GM12878 (cell line): ENCODE measurements around the gene THSD4. TPM values are rescaled to one million over a fixed set of nuclear protein-coding genes. Genes with fewer than 3 reads are reported as not detected.

ENCODE experiments used
- ATAC-seq: fragments of 200-7000 bp; cut with Tn5 transposase; 3 replicates; pipeline ENCODE4 v1.9.1; 2020; ENCODE audit warnings: mild to moderate bottlenecking, moderate library complexity
- BruUV-seq: library from RNA; stranded (reverse); fragments of 400-500 nt; replicated peaks from 2 replicates; lab custom pipeline; 2021; lab: Mats Ljungman, UMichigan
- CTCF ChIA-PET: fragments of 300-600 bp; sonication (Branson Sonifier 250); formaldehyde crosslinking; extraction: SDS; loops from one replicate; lab custom pipeline; 2021; ENCODE audit warnings: inconsistent platforms; lab: Yijun Ruan, JAX
- POLR2A ChIA-PET: fragments of 350-600 bp; formaldehyde crosslinking; extraction: SDS; loops from one replicate; lab custom pipeline; 2021; ENCODE audit warnings: inconsistent platforms; lab: Charles Lee
- RAD21 ChIA-PET: fragments of 300-600 bp; sonication (Branson Sonifier 250); formaldehyde crosslinking; loops from one replicate; lab custom pipeline; 2023; ENCODE audit warnings: antibody characterized with exemption; ENCODE audit not compliant: unreplicated experiment; lab: Charles Lee
- SMC1A ChIA-PET: fragments of 300-600 bp; sonication (Branson Sonifier 250); formaldehyde crosslinking; loops from one replicate; lab custom pipeline; 2023; ENCODE audit not compliant: unreplicated experiment, uncharacterized antibody; lab: Charles Lee
- DNase-seq: peaks from one replicate; pipeline ENCODE4 v3.0.0-alpha.2; 2011; ENCODE audit warnings: low read depth, low spot score
- FAIRE-seq: peaks from 3 replicates; lab custom pipeline; 2011; peaks lifted over from hg19 to GRCh38; lab: Jason Lieb, UNC
- H2AFZ ChIP-seq: 2 replicates; pipeline ENCODE4 v1.6.0; 2011; ENCODE audit warnings: low read depth, low read length, control low read depth; ENCODE audit not compliant: control insufficient read depth
- H3K27ac ChIP-seq: 2 replicates; pipeline ENCODE4 v1.5.1; 2011; ENCODE audit warnings: control low read depth; ENCODE audit not compliant: control insufficient read depth, insufficient read depth
- H3K27me3 ChIP-seq, 2 experiments: replicated peaks in 1 of 2; 2 replicates each; pipeline versions ENCODE4 v1.6.0 to v1.6.1; 2011; ENCODE audit warnings: low read length in 1 of 2; ENCODE audit not compliant: control insufficient read depth in 2 of 2, insufficient read depth in 2 of 2
- H3K36me3 ChIP-seq, 2 experiments: 2 replicates each; pipeline ENCODE4 v1.5.1; 2011; ENCODE audit warnings: low read length in 1 of 2; ENCODE audit not compliant: control insufficient read depth in 2 of 2, insufficient read depth in 2 of 2
- H3K4me1 ChIP-seq: 2 replicates; pipeline ENCODE4 v1.6.1; 2011; ENCODE audit warnings: mild to moderate bottlenecking, low read length, moderate library complexity, mixed read lengths; ENCODE audit not compliant: control insufficient read depth, insufficient read depth
- H3K4me2 ChIP-seq: 2 replicates; pipeline ENCODE4 v1.6.0; 2011; ENCODE audit warnings: control low read depth; ENCODE audit not compliant: control insufficient read depth, insufficient read depth
- H3K4me3 ChIP-seq: fragments of 200-600 bp; sonication (generic); 2 replicates; pipeline ENCODE4 v1.5.1; 2016
- H3K79me2 ChIP-seq: 2 replicates; pipeline ENCODE4 v1.6.0; 2011; ENCODE audit warnings: low read length; ENCODE audit not compliant: control insufficient read depth, insufficient read depth
- H3K9ac ChIP-seq: 2 replicates; pipeline ENCODE4 v1.8.0; 2011; ENCODE audit warnings: low read length, control low read depth, mixed read lengths; ENCODE audit not compliant: control insufficient read depth, insufficient read depth
- H3K9me3 ChIP-seq: replicated peaks from 3 replicates; pipeline ENCODE4 v1.5.1; 2011; ENCODE audit warnings: mild to moderate bottlenecking, low read length; ENCODE audit not compliant: control insufficient read depth, insufficient read depth
- H4K20me1 ChIP-seq: 2 replicates; pipeline ENCODE4 v1.6.0; 2011; ENCODE audit not compliant: control insufficient read depth, insufficient read depth
- HDAC2 ChIP-seq: fragments of 200-600 bp; sonication (generic); IDR thresholded peaks from 2 replicates; pipeline ENCODE4 v1.6.1; 2017
- PAX8 ChIP-seq: fragments of 450-650 bp; IDR thresholded peaks from 2 replicates; pipeline ENCODE4 v1.6.1; 2017; ENCODE audit warnings: mild to moderate bottlenecking, moderate library complexity
- ZZZ3 ChIP-seq: IDR thresholded peaks from 2 replicates; pipeline ENCODE4 v1.6.1; 2011; ENCODE audit warnings: low read depth; ENCODE audit not compliant: control insufficient read depth, insufficient read length
- WGBS: methylation state at CpG from one replicate; pipeline ENCODE4 v1.1.6; 2016; ENCODE audit warnings: low lambda C conversion rate; ENCODE audit not compliant: insufficient replicate concordance, insufficient coverage; ENCODE audit errors: missing lambda C conversion rate; 5-methylcytosine and 5-hydroxymethylcytosine counted together
- in situ Hi-C: fragments of 300-500 bp; cut with MboI; formaldehyde crosslinking; loops from 9 replicates; pipeline ENCODE4 v1.14.3; 2018; ENCODE audit warnings: mixed read lengths
- intact Hi-C: fragments of 100-400 bp; cut with micrococcal nuclease; formaldehyde crosslinking; loops from one replicate; pipeline ENCODE4 v1.14.2; 2022; ENCODE audit not compliant: unreplicated experiment
- polyA plus RNA-seq, 11 experiments: library from polyadenylated mRNA; depleted of rRNA in 4 of 11; unstranded in 6 of 11; stranded (reverse) in 5 of 11; fragments of >200 nt; fragmentation: Nextera tagmentation in 4 of 11; fragmentation: Illumina TruSeq in 1 of 11; extraction: Ambion mirVana in 4 of 11; extraction: Trizol in 1 of 11; gene quantifications; 1 replicate in 1 of 11; 2 replicates in 10 of 11; pipeline versions ENCODE4 v1.2.1 to v1.2.3, GENCODE V29; 2011 to 2016; ENCODE audit warnings: inconsistent platforms in 2 of 11, missing spikeins in 2 of 11, low read depth in 1 of 11
- total RNA-seq, 4 experiments: library from RNA; depleted of rRNA in 3 of 4; stranded (reverse); fragments of >200 nt in 3 of 4; fragmentation: Illumina TruSeq in 1 of 4; extraction: Trizol in 1 of 4; gene quantifications; 2 replicates each; pipeline versions ENCODE4 v1.2.1 to v1.2.3, GENCODE V29; 2013 to 2021

The THSD4 gene
- total and polyA plus RNA-seq, 10 of the 15 experiments (the other 5 are each of a cell fraction or from before 2014, with no cell fraction given): 0.04 to 0.13 (median 0.05) TPM; not detected in 7

- POLR2A ChIA-PET: no interaction called here
- in situ Hi-C loops: no loop called here
- TF ChIP-seq ZZZ3: no peak
- TF ChIP-seq, all 136 proteins: peak for 0
- no peaks in the 10 kb centered on the region for H3K4me1 ChIP-seq
- 48% methylated on average over 9 of the region's 9 CpGs for WGBS
- 0 out of 4 replicates have a peak, but pooled peaks cover 0 to 1% of the 10 kb centered on the region in 2 experiments for H3K27me3 ChIP-seq
- RAD21 ChIA-PET: no interaction called here
- no TSS peak for BruUV-seq
- ATAC-seq (no peak), DNase-seq (no peak), FAIRE-seq (no peak)
- no peak overlapping the region for H3K27ac ChIP-seq
- no peaks in the 10 kb centered on the region for H3K79me2 ChIP-seq
- H2AFZ ChIP-seq: no peak overlapping the region
- H3K4me3 ChIP-seq: no peak overlapping the region
- SMC1A ChIA-PET: no interaction called here
- no peak overlapping the region for H3K4me2 ChIP-seq
- CTCF ChIA-PET: no interaction called here
- intact Hi-C loops: no loop called here
- H3K9me3 ChIP-seq: no peaks in the 10 kb centered on the region
- no peaks in the 10 kb centered on the region for H3K36me3 ChIP-seq
- H4K20me1 ChIP-seq: no peaks in the 10 kb centered on the region
- no peak overlapping the region for H3K9ac ChIP-seq
These were observed 591.4 kb downstream of the THSD4 start for GRCh38 chr15:71706461-71707229.

GRCh38 chr15:71707230-71708050 lies 592.2 kb downstream of the THSD4 start:
- Histone ChIP-seq H3K79me2 (no peaks in the 10 kb centered on the region), H3K36me3 (no peaks in the 10 kb centered on the region), H3K9ac (no peak overlapping the region), H2AFZ (no peak overlapping the region), H4K20me1 (no peaks in the 10 kb centered on the region), H3K4me3 (no peak overlapping the region), H3K27ac (no peak overlapping the region), H3K27me3 (0 out of 4 replicates have a peak, but pooled peaks cover 0 to 1% of the 10 kb centered on the region in 2 experiments), H3K9me3 (no peaks in the 10 kb centered on the region), H3K4me2 (no peak overlapping the region), H3K4me1 (no peaks in the 10 kb centered on the region)
- no peak for DNase-seq
- intact Hi-C loops: no loop called here
- in situ Hi-C loops: no loop called here
- SMC1A ChIA-PET: interaction anchor here (0.7 kb wide), 1 partner anchor 797 kb away, joined by 3 read pairs; no protein-coding TSS in a partner anchor
- RAD21 ChIA-PET: no interaction called here
- ATAC-seq: no peak
- POLR2A ChIA-PET: no interaction called here
- 54% methylated on average over 5 of the region's 5 CpGs for WGBS
- no TSS peak for BruUV-seq
- no peak for FAIRE-seq
- CTCF ChIA-PET: no interaction called here
- no peak for TF ChIP-seq PAX8
- no peak for TF ChIP-seq HDAC2
